ENCODE data around the gene RNF217.

RNF217 gene

DNA sequence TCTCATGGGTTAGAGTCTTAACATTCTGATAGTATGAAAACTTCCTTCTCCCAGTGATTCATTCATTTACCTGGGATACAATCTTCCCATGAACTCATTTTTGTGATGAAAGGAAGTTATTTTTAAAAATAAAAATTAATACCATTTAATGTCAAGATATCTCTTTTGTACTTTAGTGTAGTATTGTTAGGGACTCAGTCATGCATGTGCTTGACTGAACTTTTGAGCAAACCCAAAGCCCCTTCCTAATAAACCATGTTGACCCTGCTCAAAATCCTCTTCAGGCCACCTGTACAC is 52.4 kb downstream of the RNF217 start:
- DNase-seq (ENCODE audit: insufficient read length, low spot score) = no peak
- TF ChIP-seq, protein P1, sequence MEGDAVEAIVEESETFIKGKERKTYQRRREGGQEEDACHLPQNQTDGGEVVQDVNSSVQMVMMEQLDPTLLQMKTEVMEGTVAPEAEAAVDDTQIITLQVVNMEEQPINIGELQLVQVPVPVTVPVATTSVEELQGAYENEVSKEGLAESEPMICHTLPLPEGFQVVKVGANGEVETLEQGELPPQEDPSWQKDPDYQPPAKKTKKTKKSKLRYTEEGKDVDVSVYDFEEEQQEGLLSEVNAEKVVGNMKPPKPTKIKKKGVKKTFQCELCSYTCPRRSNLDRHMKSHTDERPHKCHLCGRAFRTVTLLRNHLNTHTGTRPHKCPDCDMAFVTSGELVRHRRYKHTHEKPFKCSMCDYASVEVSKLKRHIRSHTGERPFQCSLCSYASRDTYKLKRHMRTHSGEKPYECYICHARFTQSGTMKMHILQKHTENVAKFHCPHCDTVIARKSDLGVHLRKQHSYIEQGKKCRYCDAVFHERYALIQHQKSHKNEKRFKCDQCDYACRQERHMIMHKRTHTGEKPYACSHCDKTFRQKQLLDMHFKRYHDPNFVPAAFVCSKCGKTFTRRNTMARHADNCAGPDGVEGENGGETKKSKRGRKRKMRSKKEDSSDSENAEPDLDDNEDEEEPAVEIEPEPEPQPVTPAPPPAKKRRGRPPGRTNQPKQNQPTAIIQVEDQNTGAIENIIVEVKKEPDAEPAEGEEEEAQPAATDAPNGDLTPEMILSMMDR (IDR thresholded peaks at IDR 0.05; ENCODE audit: insufficient read depth, missing control alignments) = no peak
- no peak for FAIRE-seq

- TF ChIP-seq, protein P1 (IDR thresholded peaks at IDR 0.05; ENCODE audit: insufficient read depth, missing control alignments) = no peak
- peak; percentile 82 for FAIRE-seq
- no peak for DNase-seq (ENCODE audit: insufficient read length, low spot score)
These were observed 52.9 kb downstream of the RNF217 start for GRCh38 chr6:125015152-125015551.

- DNase-seq (ENCODE audit: insufficient read length, low spot score) = no peak
- TF ChIP-seq, protein P1 (IDR thresholded peaks at IDR 0.05; ENCODE audit: insufficient read depth, missing control alignments) = no peak
- no peak for FAIRE-seq
These were observed 55.9 kb downstream of the RNF217 start for GRCh38 chr6:125018136-125018535.

- TF ChIP-seq, protein P1 (IDR thresholded peaks at IDR 0.05; ENCODE audit: insufficient read depth, missing control alignments) = no peak
- DNase-seq (ENCODE audit: insufficient read length, low spot score) = no peak
- FAIRE-seq = no peak
These were observed 57.0 kb downstream of the RNF217 start for GRCh38 chr6:125019281-125019680.

- TF ChIP-seq, protein P1 (IDR thresholded peaks at IDR 0.05; ENCODE audit: insufficient read depth, missing control alignments) = no peak
- FAIRE-seq (no peak), DNase-seq (ENCODE audit: insufficient read length, low spot score) (no peak)
These were observed 57.7 kb downstream of the RNF217 start for GRCh38 chr6:125019918-125020317.

DNA sequence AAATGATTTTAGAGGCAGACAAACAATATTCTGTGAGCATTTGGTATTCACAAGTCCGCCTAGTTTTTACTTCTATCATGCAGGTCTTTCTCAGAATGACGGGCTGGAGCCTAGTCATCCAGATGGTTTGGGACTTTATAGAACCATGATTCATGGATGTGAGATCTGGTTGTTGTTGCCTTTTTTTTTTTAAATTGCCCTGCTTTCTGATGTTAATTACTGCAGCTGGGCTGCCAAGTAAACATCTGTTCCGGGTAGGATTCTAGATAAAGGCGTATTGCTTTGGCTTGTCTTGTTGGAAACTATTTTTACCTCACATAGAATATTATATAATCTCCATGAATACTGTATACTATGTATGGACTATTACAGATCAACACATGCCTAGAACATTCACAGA is 58.1 kb downstream of the RNF217 start:
- TF ChIP-seq, protein P1 (IDR thresholded peaks at IDR 0.05; ENCODE audit: insufficient read depth, missing control alignments) = no peak
- DNase-seq (ENCODE audit: insufficient read length, low spot score) (no peak), FAIRE-seq (no peak)

GRCh38 chr6:125022391-125022989 is 60.3 kb downstream of the RNF217 start:
- TF ChIP-seq, protein P1 (IDR thresholded peaks at IDR 0.05; ENCODE audit: insufficient read depth, missing control alignments) = no peak
- no peak for FAIRE-seq
- DNase-seq (ENCODE audit: insufficient read length, low spot score) = no peak
